IMR-90 (cell line): Measurements from ENCODE around the gene TMEM218. TPM values are rescaled to one million over a fixed set of nuclear protein-coding genes. Genes with fewer than 3 reads are reported as not detected.
A peak's percentile ranks its signal among the peaks of the same experiment; 100 is the strongest.

Source experiments
- ATAC-seq: fragments of 200-7000 bp; cut with Tn5 transposase; 2 replicates; pipeline ENCODE4 v1.9.1; 2020; ENCODE audit warnings: low read depth, mild to moderate bottlenecking, moderate library complexity
- BruUV-seq: library from RNA; stranded (reverse); fragments of 400-500 nt; replicated peaks from 2 replicates; lab custom pipeline; 2021; lab: Mats Ljungman, UMichigan
- CTCF ChIA-PET: fragments of 300-600 bp; formaldehyde crosslinking; extraction: SDS; loops from one replicate; lab custom pipeline; 2021; ENCODE audit warnings: antibody characterized with exemption; lab: Yijun Ruan, JAX
- POLR2A ChIA-PET: fragments of 300-600 bp; sonication (Branson Sonifier 250); formaldehyde crosslinking; loops from one replicate; lab custom pipeline; 2022; ENCODE audit warnings: antibody characterized with exemption; ENCODE audit not compliant: unreplicated experiment; lab: Charles Lee
- DNase-seq: peaks from one replicate; pipeline ENCODE4 v3.0.0; 2013
- H2AFZ ChIP-seq: replicated peaks from 2 replicates; pipeline ENCODE3; 2013; ENCODE audit warnings: low read length, mild to moderate bottlenecking; ENCODE audit not compliant: poor library complexity
- H2AK5ac ChIP-seq: 2 replicates; pipeline ENCODE4 v1.6.1; 2013; ENCODE audit warnings: low read depth, low read length, inconsistent platforms
- H2AK9ac ChIP-seq: replicated peaks from 2 replicates; pipeline ENCODE3; 2013; ENCODE audit warnings: mild to moderate bottlenecking, low read depth, low read length, moderate library complexity; ENCODE audit not compliant: poor library complexity
- H2BK120ac ChIP-seq: 2 replicates; pipeline ENCODE4 v1.6.1; 2013; ENCODE audit warnings: low read depth, low read length, inconsistent platforms
- H2BK15ac ChIP-seq: 3 replicates; pipeline ENCODE4 v1.6.1; 2013; ENCODE audit warnings: low read depth, low read length, inconsistent platforms
- H2BK20ac ChIP-seq: 2 replicates; pipeline ENCODE4 v1.6.1; 2013; ENCODE audit warnings: low read depth, mild to moderate bottlenecking, inconsistent platforms, low read length, moderate library complexity
- H2BK5ac ChIP-seq: 2 replicates; pipeline ENCODE4 v1.6.1; 2013; ENCODE audit warnings: mild to moderate bottlenecking, low read depth, low read length, inconsistent platforms; ENCODE audit not compliant: poor library complexity, severe bottlenecking
- H3K14ac ChIP-seq: replicated peaks from 2 replicates; pipeline ENCODE4 v1.6.1; 2013; ENCODE audit warnings: low read depth, low read length, inconsistent platforms
- H3K18ac ChIP-seq: 2 replicates; pipeline ENCODE4 v1.6.1; 2013; ENCODE audit warnings: low read depth, low read length, control low read depth
- H3K23ac ChIP-seq: 2 replicates; pipeline ENCODE4 v1.6.1; 2013; ENCODE audit warnings: low read depth, low read length, inconsistent platforms
- H3K27ac ChIP-seq: 2 replicates; pipeline ENCODE4 v1.5.1; 2013; ENCODE audit warnings: mild to moderate bottlenecking, control low read depth, low read length; ENCODE audit not compliant: insufficient read depth
- H3K27me3 ChIP-seq: 2 replicates; pipeline ENCODE4 v1.6.1; 2013; ENCODE audit warnings: low read length; ENCODE audit not compliant: control insufficient read depth, insufficient read depth
- H3K36me3 ChIP-seq: 2 replicates; pipeline ENCODE4 v1.6.1; 2013; ENCODE audit warnings: low read length, mixed read lengths; ENCODE audit not compliant: control insufficient read depth, insufficient read depth
- H3K4ac ChIP-seq: 2 replicates; pipeline ENCODE4 v1.6.1; 2013; ENCODE audit warnings: low read depth, low read length, inconsistent platforms
- H3K4me1 ChIP-seq: 2 replicates; pipeline ENCODE4 v1.6.1; 2013; ENCODE audit warnings: low read length, mixed read lengths; ENCODE audit not compliant: control insufficient read depth, insufficient read depth
- H3K4me2 ChIP-seq: 2 replicates; pipeline ENCODE4 v1.6.1; 2013; ENCODE audit warnings: low read depth, mild to moderate bottlenecking, control low read depth, low read length, moderate library complexity
- H3K4me3 ChIP-seq: 2 replicates; pipeline ENCODE4 v1.5.1; 2013; ENCODE audit warnings: low read depth, mild to moderate bottlenecking, control low read depth, low read length, moderate library complexity; ENCODE audit not compliant: insufficient read depth
- H3K56ac ChIP-seq: 2 replicates; pipeline ENCODE4 v1.6.1; 2013; ENCODE audit warnings: low read length, inconsistent platforms; ENCODE audit not compliant: insufficient read depth; ENCODE audit errors: extremely low read depth
- H3K79me1 ChIP-seq, 2 experiments: 2 replicates each; pipeline ENCODE4 v1.6.1; 2013; ENCODE audit warnings: low read length in 2 of 2, inconsistent platforms in 1 of 2, low read depth in 1 of 2
- H3K9ac ChIP-seq: 2 replicates; pipeline ENCODE4 v1.6.1; 2013; ENCODE audit warnings: low read depth, low read length, control low read depth
- H3K9me1 ChIP-seq: 2 replicates; pipeline ENCODE4 v1.6.1; 2013; ENCODE audit warnings: low read length, inconsistent platforms; ENCODE audit not compliant: insufficient read depth
- H3K9me3 ChIP-seq: 2 replicates; pipeline ENCODE4 v1.6.1; 2013; ENCODE audit warnings: low read length; ENCODE audit not compliant: control insufficient read depth, insufficient read depth
- H4K20me1 ChIP-seq: 2 replicates; pipeline ENCODE4 v1.6.1; 2013; ENCODE audit warnings: low read length, inconsistent platforms; ENCODE audit not compliant: insufficient read depth
- H4K5ac ChIP-seq: 2 replicates; pipeline ENCODE4 v1.6.1; 2013; ENCODE audit warnings: mild to moderate bottlenecking, low read depth, low read length, control low read depth
- H4K8ac ChIP-seq, 2 experiments: 2 replicates each; pipeline ENCODE4 v1.6.1; 2013; ENCODE audit warnings: low read depth in 2 of 2, low read length in 2 of 2, control low read depth in 1 of 2, inconsistent platforms in 1 of 2
- H4K91ac ChIP-seq: 2 replicates; pipeline ENCODE4 v1.6.1; 2013; ENCODE audit warnings: low read depth, low read length, inconsistent platforms; ENCODE audit not compliant: insufficient read depth
- POLR2A ChIP-seq: IDR thresholded peaks from 2 replicates; pipeline ENCODE4 v1.6.1; 2012; ENCODE audit warnings: mild to moderate bottlenecking, low read depth, low read length
- RFX5 ChIP-seq: IDR thresholded peaks from 2 replicates; pipeline ENCODE4 v1.8.0; 2012; ENCODE audit warnings: low read depth, mild to moderate bottlenecking, low read length, moderate library complexity
- WGBS, 2 experiments: methylation state at CpG; one replicate each; pipeline versions ENCODE4 v1.1.5 to v1.1.7; 2013; ENCODE audit warnings: missing lambda C conversion rate in 2 of 2; ENCODE audit not compliant: insufficient read length in 1 of 2; ENCODE audit errors: extremely low coverage in 2 of 2; 5-methylcytosine and 5-hydroxymethylcytosine counted together
- dilution Hi-C: fragments of 300-500 bp; cut with HindIII; formaldehyde crosslinking; loops from one replicate; pipeline ENCODE4 v1.14.3; 2018; ENCODE audit warnings: low sequenced_read_pairs; ENCODE audit not compliant: unreplicated experiment
- in situ Hi-C: fragments of 300-500 bp; cut with MboI; formaldehyde crosslinking; loops from 3 replicates; pipeline ENCODE4 v1.14.3; 2019; ENCODE audit warnings: low sequenced_read_pairs, inconsistent platforms, mixed read lengths
- intact Hi-C: fragments of 100-400 bp; cut with micrococcal nuclease; formaldehyde crosslinking; loops from 2 replicates; pipeline ENCODE4 v1.10.0; 2022
- polyA plus RNA-seq, 3 experiments: library from polyadenylated mRNA; depleted of rRNA; stranded (reverse); fragments of >200 nt; gene quantifications; 2 replicates each; pipeline ENCODE4 v1.2.3, GENCODE V29; 2012; ENCODE audit warnings: low replicate concordance in 1 of 3
- total RNA-seq: library from RNA; depleted of rRNA; stranded (reverse); fragments of >200 nt; gene quantifications from 2 replicates; pipeline ENCODE4 v1.2.3, GENCODE V29; 2012

Gene TMEM218
- total and polyA plus RNA-seq, 2 of the 4 experiments (the other 2 are of a cell fraction): 19.4 to 23.0 TPM

DNA sequence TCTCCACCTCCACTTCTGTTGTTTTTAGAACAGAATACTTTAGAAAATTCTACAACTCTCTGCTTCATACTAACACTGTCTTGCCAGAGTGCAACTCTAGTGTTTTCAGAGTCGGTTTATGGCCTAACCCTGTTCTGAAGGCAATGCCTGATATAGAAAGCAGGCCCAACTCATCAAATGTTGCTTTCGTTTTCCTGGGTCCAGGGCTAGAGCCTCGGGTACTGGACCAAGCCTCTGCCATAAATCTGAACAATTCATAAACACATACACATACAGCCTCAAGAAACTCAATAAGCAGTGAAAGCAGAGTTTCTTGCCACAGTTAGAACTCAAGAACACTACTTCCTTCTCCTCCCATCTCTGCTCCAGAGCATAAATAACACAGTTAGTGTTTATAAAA is 9.8 kb downstream of the TMEM218 start:
- H4K91ac ChIP-seq: no peak overlapping the region
- H2AK5ac ChIP-seq: no peak overlapping the region
- no peak overlapping the region for H3K4ac ChIP-seq
- H2BK120ac ChIP-seq: no peak overlapping the region
- no peak overlapping the region for H2AK9ac ChIP-seq
- no peaks in the 10 kb centered on the region for H3K27me3 ChIP-seq
- no peak overlapping the region for H2BK5ac ChIP-seq
- H3K27ac ChIP-seq: no peak overlapping the region
- H2BK20ac ChIP-seq: no peak overlapping the region
- DNase-seq (no peak), ATAC-seq (peak; percentile 21; the same call in 1 of the 2 replicates)
- no peaks in the 10 kb centered on the region for H4K20me1 ChIP-seq
- no peaks in the 10 kb centered on the region for H3K9me3 ChIP-seq
- no peak overlapping the region for H3K9ac ChIP-seq
- H3K4me1 ChIP-seq: peaks cover 2% of the 10 kb centered on the region; the same call in 1 of the 2 replicates
- peaks cover 11% of the 10 kb centered on the region for H3K36me3 ChIP-seq
- no peak overlapping the region for H3K14ac ChIP-seq
- H3K9me1 ChIP-seq: no peaks in the 10 kb centered on the region
- H3K56ac ChIP-seq: no peak overlapping the region
- H3K79me1 ChIP-seq: peaks cover 0 to 9% of the 10 kb centered on the region in 2 experiments; a peak in 1 of 4 replicates
- no peak overlapping the region for H3K18ac ChIP-seq
- H2BK15ac ChIP-seq: no peak overlapping the region
- BruUV-seq: no TSS peak
- H3K23ac ChIP-seq: no peak overlapping the region
- no peak overlapping the region for H3K4me3 ChIP-seq
- in situ Hi-C loops (no loop called here), dilution Hi-C loops (no loop called here), intact Hi-C loops (no loop called here)
- no peak overlapping the region for H2AFZ ChIP-seq
- H4K5ac ChIP-seq: no peak overlapping the region
- POLR2A ChIA-PET: no interaction called here
- 79% methylated on average over 3 of the region's 3 CpGs; no CpG with 5 or more reads in 1 of the 2 experiments for WGBS, 2 experiments
- CTCF ChIA-PET: no interaction called here
- no peak for TF ChIP-seq POLR2A
- TF ChIP-seq RFX5: no peak
- H4K8ac ChIP-seq: no peak overlapping the region
- no peak overlapping the region for H3K4me2 ChIP-seq
